A549 treated with RU486 at 1 μM for 4 hours (cell line): Measurements from ENCODE around the gene RFC3. TPM values are rescaled to one million over a fixed set of nuclear protein-coding genes. Genes with fewer than 3 reads are reported as not detected.

ENCODE experiments used
- total RNA-seq: library from RNA; stranded (reverse); fragments of 200-300 nt; extraction: Qiagen RNA extraction; gene quantifications from 5 replicates; pipeline ENCODE4 v1.2.3, GENCODE V29; 2022; ENCODE audit warnings: low read depth

RFC3 gene
- total RNA-seq, result 23.5 to 37.9 TPM (median 35.4 TPM) in 5 replicates

DNA sequence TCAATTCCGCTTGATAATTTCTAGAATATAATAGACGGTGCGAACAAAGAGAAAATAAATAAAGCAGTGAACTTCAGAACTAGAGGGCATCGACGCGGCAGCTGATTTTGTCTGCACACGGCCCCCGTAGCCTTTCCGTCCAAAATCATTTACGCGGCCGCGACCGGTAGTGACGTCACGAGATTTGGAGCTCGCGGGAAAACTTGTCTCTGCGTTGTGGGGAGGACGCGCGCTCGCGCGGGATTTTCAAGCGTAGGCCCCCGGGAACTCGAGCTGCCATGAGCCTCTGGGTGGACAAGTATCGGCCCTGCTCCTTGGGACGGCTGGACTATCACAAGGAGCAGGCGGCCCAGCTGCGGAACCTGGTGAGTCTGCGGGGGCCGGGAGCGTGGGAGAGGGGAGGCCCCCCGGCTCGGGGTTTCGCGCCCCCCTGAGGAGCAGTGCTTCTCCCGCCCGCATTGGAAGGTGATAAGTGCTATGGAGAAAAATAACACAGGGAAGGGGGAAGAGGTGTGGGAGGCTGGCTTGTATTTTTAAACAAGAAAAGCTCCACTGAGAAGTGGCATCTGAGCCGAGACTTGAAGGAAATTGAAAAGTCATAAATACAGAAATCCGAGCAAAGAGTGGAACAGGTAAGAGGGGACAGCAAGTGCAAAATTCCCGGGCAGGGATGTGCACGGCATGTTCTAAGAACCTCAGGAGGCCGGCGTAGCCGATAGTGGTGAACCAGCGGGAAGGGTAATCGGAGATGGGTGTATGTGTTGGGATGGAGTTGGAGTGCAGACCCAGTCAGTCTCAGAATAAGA lies at the start of gene RFC3:
Gene RFC3 (plus strand): TSS at position 249 of the 806 bp plus-strand sequence. CDS start 30 bp downstream, at position 279.

